Ishikawa (cell line): Measurements from ENCODE around the gene IGSF3.

Experiments used
- CEBPB ChIP-seq: IDR thresholded peaks from 2 replicates; pipeline ENCODE4 v1.6.1; 2012
- CREB1 ChIP-seq: IDR thresholded peaks from 2 replicates; pipeline ENCODE4 v1.6.1; 2012; ENCODE audit warnings: low read depth
- EP300 ChIP-seq: IDR thresholded peaks from 2 replicates; pipeline ENCODE4 v1.6.1; 2012; ENCODE audit warnings: borderline replicate concordance
- FOXM1 ChIP-seq: IDR thresholded peaks from 2 replicates; pipeline ENCODE4 v1.6.1; 2012; ENCODE audit warnings: low read depth, borderline replicate concordance
- NFIC ChIP-seq: IDR thresholded peaks from 2 replicates; pipeline ENCODE4 v1.6.1; 2012
- RAD21 ChIP-seq: IDR thresholded peaks from 2 replicates; pipeline ENCODE4 v1.6.1; 2012; ENCODE audit warnings: low read depth
- TAF1 ChIP-seq: IDR thresholded peaks from 2 replicates; pipeline ENCODE4 v1.6.1; 2012; ENCODE audit warnings: low read depth, mild to moderate bottlenecking
- TCF12 ChIP-seq: IDR thresholded peaks from 2 replicates; pipeline ENCODE4 v1.6.1; 2012; ENCODE audit warnings: low read depth
- TEAD4 ChIP-seq: IDR thresholded peaks from 2 replicates; pipeline ENCODE4 v1.6.1; 2012
- YY1 ChIP-seq: IDR thresholded peaks from 2 replicates; pipeline ENCODE4 v1.6.1; 2012; ENCODE audit warnings: low read depth
- ZBTB7A ChIP-seq: IDR thresholded peaks from 2 replicates; pipeline ENCODE4 v1.6.1; 2012; ENCODE audit warnings: low read depth
- TF ChIP-seq, protein P1 (sequence below): IDR thresholded peaks from 2 replicates; pipeline ENCODE4 v1.6.1; 2012; ENCODE audit warnings: low read depth, mild to moderate bottlenecking
- TF ChIP-seq, protein P2 (sequence below): IDR thresholded peaks from 2 replicates; pipeline ENCODE4 v1.6.1; 2012

DNA sequence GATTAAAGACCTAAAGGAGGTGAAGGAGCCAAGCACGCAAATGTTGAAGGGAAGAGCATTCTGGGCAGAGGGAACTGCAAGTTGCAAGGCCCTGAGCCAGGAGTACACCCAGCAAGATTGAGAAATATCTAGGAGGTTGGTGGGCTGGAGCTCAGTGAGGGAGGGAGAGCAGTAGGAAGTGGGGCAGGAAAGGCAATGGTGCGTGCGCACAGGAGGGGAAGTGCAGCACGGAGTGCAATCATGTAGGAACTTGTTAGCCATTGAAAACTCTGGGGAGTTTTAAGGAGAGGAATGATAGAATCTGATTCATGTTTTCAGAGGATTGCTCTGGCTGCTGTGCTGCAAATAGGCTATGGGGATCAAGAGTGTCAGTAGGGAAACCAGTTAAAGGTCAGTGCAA, 13.2 kb upstream of the IGSF3 start:
- TF ChIP-seq, protein P1, sequence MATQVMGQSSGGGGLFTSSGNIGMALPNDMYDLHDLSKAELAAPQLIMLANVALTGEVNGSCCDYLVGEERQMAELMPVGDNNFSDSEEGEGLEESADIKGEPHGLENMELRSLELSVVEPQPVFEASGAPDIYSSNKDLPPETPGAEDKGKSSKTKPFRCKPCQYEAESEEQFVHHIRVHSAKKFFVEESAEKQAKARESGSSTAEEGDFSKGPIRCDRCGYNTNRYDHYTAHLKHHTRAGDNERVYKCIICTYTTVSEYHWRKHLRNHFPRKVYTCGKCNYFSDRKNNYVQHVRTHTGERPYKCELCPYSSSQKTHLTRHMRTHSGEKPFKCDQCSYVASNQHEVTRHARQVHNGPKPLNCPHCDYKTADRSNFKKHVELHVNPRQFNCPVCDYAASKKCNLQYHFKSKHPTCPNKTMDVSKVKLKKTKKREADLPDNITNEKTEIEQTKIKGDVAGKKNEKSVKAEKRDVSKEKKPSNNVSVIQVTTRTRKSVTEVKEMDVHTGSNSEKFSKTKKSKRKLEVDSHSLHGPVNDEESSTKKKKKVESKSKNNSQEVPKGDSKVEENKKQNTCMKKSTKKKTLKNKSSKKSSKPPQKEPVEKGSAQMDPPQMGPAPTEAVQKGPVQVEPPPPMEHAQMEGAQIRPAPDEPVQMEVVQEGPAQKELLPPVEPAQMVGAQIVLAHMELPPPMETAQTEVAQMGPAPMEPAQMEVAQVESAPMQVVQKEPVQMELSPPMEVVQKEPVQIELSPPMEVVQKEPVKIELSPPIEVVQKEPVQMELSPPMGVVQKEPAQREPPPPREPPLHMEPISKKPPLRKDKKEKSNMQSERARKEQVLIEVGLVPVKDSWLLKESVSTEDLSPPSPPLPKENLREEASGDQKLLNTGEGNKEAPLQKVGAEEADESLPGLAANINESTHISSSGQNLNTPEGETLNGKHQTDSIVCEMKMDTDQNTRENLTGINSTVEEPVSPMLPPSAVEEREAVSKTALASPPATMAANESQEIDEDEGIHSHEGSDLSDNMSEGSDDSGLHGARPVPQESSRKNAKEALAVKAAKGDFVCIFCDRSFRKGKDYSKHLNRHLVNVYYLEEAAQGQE: no peak
- TF ChIP-seq TCF12 (no peak), CEBPB (no peak), TAF1 (no peak), RAD21 (no peak), EP300 (no peak), FOXM1 (no peak), TEAD4 (no peak), CREB1 (no peak), NFIC (no peak), ZBTB7A (no peak), YY1 (no peak)
- TF ChIP-seq, protein P2, sequence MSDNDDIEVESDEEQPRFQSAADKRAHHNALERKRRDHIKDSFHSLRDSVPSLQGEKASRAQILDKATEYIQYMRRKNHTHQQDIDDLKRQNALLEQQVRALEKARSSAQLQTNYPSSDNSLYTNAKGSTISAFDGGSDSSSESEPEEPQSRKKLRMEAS: no peak
